ENCODE data around the gene ZC3H4. TPM values are rescaled to one million over a fixed set of nuclear protein-coding genes. Genes with fewer than 3 reads are reported as not detected.
A peak's percentile ranks its signal among the peaks of the same experiment; 100 is the strongest.

The ZC3H4 gene
- total and polyA plus RNA-seq, 9 of the 15 experiments (the other 6 are each of a cell fraction or from before 2014, with no cell fraction given), result 2.2 to 75.6 (median 18.3) TPM

DNA sequence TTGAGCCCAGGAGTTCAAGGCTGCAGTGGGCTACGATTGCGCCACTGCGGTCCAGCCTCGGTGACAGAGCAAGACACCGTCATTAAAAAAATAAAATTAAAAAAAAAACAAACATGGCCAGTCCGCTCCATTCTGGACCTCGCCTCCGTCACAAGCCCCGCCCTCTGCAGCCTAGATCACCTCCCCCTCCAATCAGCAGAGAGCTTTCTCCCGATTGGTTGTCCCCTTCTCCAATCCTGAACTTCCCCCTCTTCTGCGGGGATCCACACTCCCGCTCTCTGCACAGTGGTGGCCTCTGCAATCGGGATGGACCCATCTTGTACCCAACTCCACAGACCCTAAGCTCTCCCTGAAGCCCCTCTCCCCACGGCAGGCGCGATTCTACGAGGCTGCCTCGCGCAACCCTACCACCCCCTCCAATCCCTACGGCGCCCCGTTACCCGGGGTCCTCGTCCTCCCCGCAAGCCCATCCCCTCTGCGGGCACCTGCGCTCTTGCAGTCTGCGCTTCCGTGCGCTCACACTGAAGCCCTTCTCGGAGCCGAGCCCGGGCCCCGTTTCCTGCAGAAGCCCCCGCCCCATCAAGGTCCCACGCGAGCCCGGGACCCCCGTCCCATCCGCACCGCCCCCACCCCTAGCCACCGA, 65.7 kb downstream of the ZC3H4 start (continued):
- TF ChIP-seq CTBP1 (IDR thresholded peaks at IDR 0.05; ENCODE audit: borderline replicate concordance) (no peak), ZNF217 (CRISPR knock-in tag; IDR thresholded peaks at IDR 0.05) (no peak), TSC22D4 (tag; IDR thresholded peaks at IDR 0.05) (no peak), NFE2 (IDR thresholded peaks at IDR 0.05; ENCODE audit: low read depth) (no peak), BCL6 (CRISPR knock-in tag; IDR thresholded peaks at IDR 0.05) (no peak)

DNA sequence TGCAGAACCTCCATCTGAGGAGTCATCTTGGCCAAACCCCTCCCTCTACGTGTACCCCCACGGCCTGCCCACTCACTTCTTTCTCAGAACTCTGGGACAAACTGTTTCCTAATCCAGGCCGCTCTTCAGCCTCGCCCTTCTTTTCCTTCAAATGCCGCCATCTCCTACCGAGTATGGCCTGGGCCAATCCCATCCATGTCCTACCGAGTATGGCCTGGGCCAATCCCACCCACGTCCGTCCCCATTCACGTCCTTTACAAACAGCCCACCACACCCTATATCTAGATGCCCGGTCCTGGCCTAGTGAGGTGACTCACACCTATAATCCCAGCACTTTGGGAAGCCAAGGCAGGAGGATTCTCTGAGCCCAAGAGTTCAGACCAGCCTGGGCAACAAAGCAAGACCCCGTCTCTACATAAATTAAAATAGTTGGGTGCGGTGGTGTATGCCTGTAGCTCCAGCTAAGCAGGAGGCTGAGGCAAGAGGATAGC, 66.3 kb downstream of the ZC3H4 start:
- BruUV-seq (replicated peaks), result no TSS peak
- DNase-seq (ENCODE audit: extremely low read depth in 1 of 4, low spot score in 3 of 4) (peak in 1 of 4 experiments; percentile 14), ATAC-seq (no peak), FAIRE-seq (peak; percentile 15)
- H3K9me3 ChIP-seq (replicated peaks; ENCODE audit: control insufficient read depth, insufficient read depth, low read depth, low read length), result no peaks in the 10 kb centered on the region
- H3K36me3 ChIP-seq (ENCODE audit: control insufficient read depth, insufficient read depth, low read length), result peaks cover 14% of the 10 kb centered on the region; the same call in 1 of the 3 replicates
- no peak for TF ChIP-seq RB1 (IDR thresholded peaks at IDR 0.05; ENCODE audit: low read depth)
- peak; percentile 56 for TF ChIP-seq CEBPG (CRISPR knock-in tag; IDR thresholded peaks at IDR 0.05)
- no peak for TF ChIP-seq CEBPG (tag; conservative IDR thresholded peaks at IDR 0.05 in 1 of 2, IDR thresholded peaks at IDR 0.05 in 1 of 2)
- TF ChIP-seq LEF1 (IDR thresholded peaks at IDR 0.05), result no peak
- TF ChIP-seq GTF2A2 (tag; IDR thresholded peaks at IDR 0.05), result no peak
- TF ChIP-seq ZNF785 (CRISPR knock-in tag; IDR thresholded peaks at IDR 0.05), result no peak
- TF ChIP-seq, protein P1, sequence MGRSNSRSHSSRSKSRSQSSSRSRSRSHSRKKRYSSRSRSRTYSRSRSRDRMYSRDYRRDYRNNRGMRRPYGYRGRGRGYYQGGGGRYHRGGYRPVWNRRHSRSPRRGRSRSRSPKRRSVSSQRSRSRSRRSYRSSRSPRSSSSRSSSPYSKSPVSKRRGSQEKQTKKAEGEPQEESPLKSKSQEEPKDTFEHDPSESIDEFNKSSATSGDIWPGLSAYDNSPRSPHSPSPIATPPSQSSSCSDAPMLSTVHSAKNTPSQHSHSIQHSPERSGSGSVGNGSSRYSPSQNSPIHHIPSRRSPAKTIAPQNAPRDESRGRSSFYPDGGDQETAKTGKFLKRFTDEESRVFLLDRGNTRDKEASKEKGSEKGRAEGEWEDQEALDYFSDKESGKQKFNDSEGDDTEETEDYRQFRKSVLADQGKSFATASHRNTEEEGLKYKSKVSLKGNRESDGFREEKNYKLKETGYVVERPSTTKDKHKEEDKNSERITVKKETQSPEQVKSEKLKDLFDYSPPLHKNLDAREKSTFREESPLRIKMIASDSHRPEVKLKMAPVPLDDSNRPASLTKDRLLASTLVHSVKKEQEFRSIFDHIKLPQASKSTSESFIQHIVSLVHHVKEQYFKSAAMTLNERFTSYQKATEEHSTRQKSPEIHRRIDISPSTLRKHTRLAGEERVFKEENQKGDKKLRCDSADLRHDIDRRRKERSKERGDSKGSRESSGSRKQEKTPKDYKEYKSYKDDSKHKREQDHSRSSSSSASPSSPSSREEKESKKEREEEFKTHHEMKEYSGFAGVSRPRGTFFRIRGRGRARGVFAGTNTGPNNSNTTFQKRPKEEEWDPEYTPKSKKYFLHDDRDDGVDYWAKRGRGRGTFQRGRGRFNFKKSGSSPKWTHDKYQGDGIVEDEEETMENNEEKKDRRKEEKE (IDR thresholded peaks at IDR 0.05; ENCODE audit: borderline replicate concordance in 1 of 2, control insufficient read depth in 1 of 2, low read depth in 2 of 2, low read length in 1 of 2), result 0 out of 4 replicates have a peak, but pooled peaks of 1 of the 2 experiments have one; percentile 13
- TF ChIP-seq ZNF324 (CRISPR knock-in tag; IDR thresholded peaks at IDR 0.05), result 0 out of 2 replicates have a peak, but pooled peaks have one; percentile 15
- peak; percentile 24; the same call in 1 of the 2 replicates for TF ChIP-seq DPF2 (IDR thresholded peaks at IDR 0.05)
- TF ChIP-seq, protein P2, sequence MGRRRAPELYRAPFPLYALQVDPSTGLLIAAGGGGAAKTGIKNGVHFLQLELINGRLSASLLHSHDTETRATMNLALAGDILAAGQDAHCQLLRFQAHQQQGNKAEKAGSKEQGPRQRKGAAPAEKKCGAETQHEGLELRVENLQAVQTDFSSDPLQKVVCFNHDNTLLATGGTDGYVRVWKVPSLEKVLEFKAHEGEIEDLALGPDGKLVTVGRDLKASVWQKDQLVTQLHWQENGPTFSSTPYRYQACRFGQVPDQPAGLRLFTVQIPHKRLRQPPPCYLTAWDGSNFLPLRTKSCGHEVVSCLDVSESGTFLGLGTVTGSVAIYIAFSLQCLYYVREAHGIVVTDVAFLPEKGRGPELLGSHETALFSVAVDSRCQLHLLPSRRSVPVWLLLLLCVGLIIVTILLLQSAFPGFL (CRISPR knock-in tag; IDR thresholded peaks at IDR 0.05), result no peak
- TF ChIP-seq IRF2 (CRISPR knock-in tag; IDR thresholded peaks at IDR 0.05), result no peak
- TF ChIP-seq MYC (IDR thresholded peaks at IDR 0.05; ENCODE audit: low read depth, low read length), result no peak
- peak; percentile 3; the same call in 1 of the 2 replicates for TF ChIP-seq MYC (CRISPR knock-in tag; IDR thresholded peaks at IDR 0.05; ENCODE audit: borderline replicate concordance, low read depth)
- peak overlapping the region; percentile 86 for H2AFZ ChIP-seq (ENCODE audit: low read depth, low read length)
- peak overlapping the region; percentile 87 for H3K4me2 ChIP-seq (ENCODE audit: insufficient read depth, low read length)
- ChIA-PET POLR2A (interaction anchor here (0.5 to 1.3 kb wide), 9 partner anchors 9 to 267 kb away, joined by 3 to 7 read pairs (median 3); partner anchors contain the start of gene ZC3H4), CTCF (ENCODE audit: low intra/inter-chr PET ratio) (no interaction called here)
- H3K4me1 ChIP-seq (replicated peaks in 1 of 2; ENCODE audit: control insufficient read depth in 2 of 2, insufficient read depth in 2 of 2, low read length in 2 of 2), result peaks cover 8 to 26% of the 10 kb centered on the region in 2 experiments; a peak in 4 of 5 replicates
- H3K27ac ChIP-seq (ENCODE audit: extremely low read depth, low read depth, low read length), result peak overlapping the region; percentile 61; the same call in 2 of the 3 replicates
- H3K4me3 ChIP-seq, result peak overlapping the region; percentile 81
- no peaks in the 10 kb centered on the region for H4K20me1 ChIP-seq (replicated peaks; ENCODE audit: control insufficient read depth, insufficient read depth, low read length)
- intact Hi-C loops (cut with micrococcal nuclease), result no loop called here
- peaks cover 17% of the 10 kb centered on the region for H3K79me2 ChIP-seq (ENCODE audit: control insufficient read depth, insufficient read depth, low read length)
- WGBS (ENCODE audit: insufficient coverage, low coverage, missing lambda C conversion rate), result 23% methylated on average over 12 of the region's 13 CpGs
- peak overlapping the region; percentile 39 to 88; a peak in 3 of 4 replicates for H3K9ac ChIP-seq (ENCODE audit: insufficient read depth in 1 of 2, low read depth in 2 of 2, low read length in 2 of 2)
- in situ Hi-C loops (cut with MboI), result no loop called here
- H3K27me3 ChIP-seq (ENCODE audit: control insufficient read depth in 2 of 2, insufficient read depth in 2 of 2, low read length in 2 of 2), result no peaks in the 10 kb centered on the region
- no peaks in the 10 kb centered on the region for H3K9me1 ChIP-seq (ENCODE audit: control insufficient read depth, insufficient read depth, low read length)
